ENCODE measurements around the gene TENT4A. TPM values are rescaled to one million over a fixed set of nuclear protein-coding genes. Genes with fewer than 3 reads are reported as not detected.

TENT4A gene
- total RNA-seq, 2 experiments from 2014 or later: 39.0 to 46.1 TPM

DNA sequence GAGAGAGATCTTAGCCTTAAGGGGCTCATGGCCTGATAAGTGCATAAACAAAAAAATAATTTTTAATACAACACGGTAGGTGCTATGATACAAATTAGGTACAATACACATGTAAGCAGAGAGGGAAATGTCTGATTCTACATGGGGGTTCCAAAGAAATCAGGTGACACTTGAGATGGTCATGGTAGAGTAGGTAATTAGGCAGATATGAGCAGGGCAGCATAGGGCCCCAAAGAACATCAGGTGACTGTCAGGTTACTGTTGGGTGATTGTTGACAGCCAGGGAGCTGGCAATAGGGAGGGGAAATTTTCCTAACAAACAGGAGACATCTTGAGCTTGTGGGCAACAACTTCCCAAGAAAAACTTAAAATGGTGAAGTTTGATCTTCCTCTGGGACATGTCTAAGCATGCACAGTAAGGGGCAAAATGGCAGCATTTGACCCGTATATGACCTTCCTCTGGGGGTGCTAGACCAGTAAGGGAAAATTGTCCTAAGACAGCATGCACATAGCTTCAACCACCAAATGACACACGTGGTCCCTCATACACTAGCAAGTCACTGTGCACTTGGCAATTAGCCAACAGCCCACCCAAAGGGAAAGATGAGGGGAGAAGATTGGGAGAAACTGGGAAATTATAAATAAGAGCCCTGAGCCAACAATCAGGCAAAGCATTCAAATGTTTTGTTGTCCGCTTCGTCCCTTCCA is 37.3 kb upstream of the TENT4A start:
- Histone ChIP-seq H3K9me2 (ENCODE audit: insufficient read depth, low read length) (no peaks in the 10 kb centered on the region), H3K4me3 (ENCODE audit: low read depth, low read length, poor library complexity, severe bottlenecking) (no peak overlapping the region), H3K27ac (ENCODE audit: low read depth, low read length, poor library complexity, severe bottlenecking) (no peak overlapping the region), H3K9me3 (ENCODE audit: low read length) (peaks cover 6% of the 10 kb centered on the region; the same call in 1 of the 2 replicates), H3K4me2 (ENCODE audit: low read length) (no peak overlapping the region), H3K4me1 (ENCODE audit: insufficient read depth, low read length, poor library complexity, severe bottlenecking) (no peaks in the 10 kb centered on the region), H4K20me1 (ENCODE audit: insufficient read depth, low read length) (no peaks in the 10 kb centered on the region), H2AFZ (ENCODE audit: low read length) (no peak overlapping the region), H3K36me3 (ENCODE audit: insufficient read depth, low read length) (no peaks in the 10 kb centered on the region), H3K79me2 (ENCODE audit: insufficient read depth, low read depth, low read length) (no peaks in the 10 kb centered on the region)
- BruUV-seq (replicated peaks): no TSS peak
- ChIA-PET CTCF (ENCODE audit: unreplicated experiment) (no interaction called here), POLR2A (interaction anchor here (0.5 to 0.6 kb wide), 2 partner anchors 55 to 321 kb away, joined by 3 read pairs; no protein-coding TSS in a partner anchor)
- no peak for DNase-seq (ENCODE audit: low spot score)
- intact Hi-C loops (cut with micrococcal nuclease; ENCODE audit: unreplicated experiment): no loop called here
- TF ChIP-seq, protein P1, sequence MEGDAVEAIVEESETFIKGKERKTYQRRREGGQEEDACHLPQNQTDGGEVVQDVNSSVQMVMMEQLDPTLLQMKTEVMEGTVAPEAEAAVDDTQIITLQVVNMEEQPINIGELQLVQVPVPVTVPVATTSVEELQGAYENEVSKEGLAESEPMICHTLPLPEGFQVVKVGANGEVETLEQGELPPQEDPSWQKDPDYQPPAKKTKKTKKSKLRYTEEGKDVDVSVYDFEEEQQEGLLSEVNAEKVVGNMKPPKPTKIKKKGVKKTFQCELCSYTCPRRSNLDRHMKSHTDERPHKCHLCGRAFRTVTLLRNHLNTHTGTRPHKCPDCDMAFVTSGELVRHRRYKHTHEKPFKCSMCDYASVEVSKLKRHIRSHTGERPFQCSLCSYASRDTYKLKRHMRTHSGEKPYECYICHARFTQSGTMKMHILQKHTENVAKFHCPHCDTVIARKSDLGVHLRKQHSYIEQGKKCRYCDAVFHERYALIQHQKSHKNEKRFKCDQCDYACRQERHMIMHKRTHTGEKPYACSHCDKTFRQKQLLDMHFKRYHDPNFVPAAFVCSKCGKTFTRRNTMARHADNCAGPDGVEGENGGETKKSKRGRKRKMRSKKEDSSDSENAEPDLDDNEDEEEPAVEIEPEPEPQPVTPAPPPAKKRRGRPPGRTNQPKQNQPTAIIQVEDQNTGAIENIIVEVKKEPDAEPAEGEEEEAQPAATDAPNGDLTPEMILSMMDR (conservative IDR thresholded peaks at IDR 0.05; ENCODE audit: low read length): 0 out of 2 replicates have a peak, but pooled peaks have one; percentile 41
- TF ChIP-seq EZH2phosphoT487 (IDR thresholded peaks at IDR 0.05; ENCODE audit: borderline replicate concordance, low read depth, low read length): no peak

DNA sequence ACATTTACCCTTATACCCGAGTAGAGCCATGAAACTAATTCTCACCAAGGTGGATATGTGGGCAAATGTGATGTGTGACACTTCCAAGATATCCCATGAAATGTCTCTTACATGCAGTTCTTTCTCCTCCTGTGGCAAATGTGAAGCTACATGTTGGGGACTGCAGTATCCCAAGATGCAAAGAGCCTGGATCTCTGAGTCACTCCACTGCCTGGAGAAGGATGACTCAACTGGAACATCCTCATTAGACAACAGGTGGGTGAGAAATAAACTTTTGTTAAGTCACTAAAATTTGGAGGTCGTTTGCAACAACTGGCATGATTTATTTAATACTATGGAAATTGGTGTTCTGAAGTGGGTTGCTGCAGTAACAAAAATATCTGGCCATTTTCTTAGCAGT is 36.5 kb upstream of the TENT4A start:
- Histone ChIP-seq H3K9me3 (ENCODE audit: low read length) (peaks cover 6% of the 10 kb centered on the region; the same call in 1 of the 2 replicates), H3K27ac (ENCODE audit: low read depth, low read length, poor library complexity, severe bottlenecking) (no peak overlapping the region), H3K4me2 (ENCODE audit: low read length) (no peak overlapping the region), H4K20me1 (ENCODE audit: insufficient read depth, low read length) (no peaks in the 10 kb centered on the region), H3K9me2 (ENCODE audit: insufficient read depth, low read length) (no peaks in the 10 kb centered on the region), H3K36me3 (ENCODE audit: insufficient read depth, low read length) (no peaks in the 10 kb centered on the region), H3K79me2 (ENCODE audit: insufficient read depth, low read depth, low read length) (no peaks in the 10 kb centered on the region), H3K4me3 (ENCODE audit: low read depth, low read length, poor library complexity, severe bottlenecking) (no peak overlapping the region), H2AFZ (ENCODE audit: low read length) (no peak overlapping the region), H3K4me1 (ENCODE audit: insufficient read depth, low read length, poor library complexity, severe bottlenecking) (no peaks in the 10 kb centered on the region)
- ChIA-PET POLR2A (interaction anchor here (0.6 to 1.0 kb wide), 2 partner anchors 7 to 54 kb away, joined by 3 read pairs; no protein-coding TSS in a partner anchor), CTCF (ENCODE audit: unreplicated experiment) (interaction anchor here (0.9 kb wide), 1 partner anchor 42 kb away, joined by 3 read pairs; no protein-coding TSS in a partner anchor)
- intact Hi-C loops (cut with micrococcal nuclease; ENCODE audit: unreplicated experiment): no loop called here
- no peak for DNase-seq (ENCODE audit: low spot score)
- BruUV-seq (replicated peaks): no TSS peak
- TF ChIP-seq EZH2phosphoT487 (IDR thresholded peaks at IDR 0.05; ENCODE audit: borderline replicate concordance, low read depth, low read length): no peak
- TF ChIP-seq, protein P1 (conservative IDR thresholded peaks at IDR 0.05; ENCODE audit: low read length): no peak

- H3K4me3 ChIP-seq (ENCODE audit: low read depth, low read length, poor library complexity, severe bottlenecking): no peak overlapping the region
- H3K36me3 ChIP-seq (ENCODE audit: insufficient read depth, low read length): no peaks in the 10 kb centered on the region
- H3K9me2 ChIP-seq (ENCODE audit: insufficient read depth, low read length): no peaks in the 10 kb centered on the region
- H4K20me1 ChIP-seq (ENCODE audit: insufficient read depth, low read length): no peaks in the 10 kb centered on the region
- no peak overlapping the region for H2AFZ ChIP-seq (ENCODE audit: low read length)
- ChIA-PET POLR2A (no interaction called here), CTCF (ENCODE audit: unreplicated experiment) (no interaction called here)
- peaks cover 3% of the 10 kb centered on the region; the same call in 1 of the 2 replicates for H3K9me3 ChIP-seq (ENCODE audit: low read length)
- H3K27ac ChIP-seq (ENCODE audit: low read depth, low read length, poor library complexity, severe bottlenecking): no peak overlapping the region
- H3K4me2 ChIP-seq (ENCODE audit: low read length): no peak overlapping the region
- no peak for TF ChIP-seq EZH2phosphoT487 (IDR thresholded peaks at IDR 0.05; ENCODE audit: borderline replicate concordance, low read depth, low read length)
- TF ChIP-seq, protein P1 (conservative IDR thresholded peaks at IDR 0.05; ENCODE audit: low read length): no peak
- DNase-seq (ENCODE audit: low spot score): no peak
- no peaks in the 10 kb centered on the region for H3K4me1 ChIP-seq (ENCODE audit: insufficient read depth, low read length, poor library complexity, severe bottlenecking)
- no TSS peak for BruUV-seq (replicated peaks)
- no peaks in the 10 kb centered on the region for H3K79me2 ChIP-seq (ENCODE audit: insufficient read depth, low read depth, low read length)
- intact Hi-C loops (cut with micrococcal nuclease; ENCODE audit: unreplicated experiment): no loop called here
Measured at GRCh38 chr5:6678385-6678784, 34.8 kb upstream of the TENT4A start.
